Kidney epithelial cell (primary cell): Measurements from ENCODE around the gene OPRD1. TPM values are rescaled to one million over a fixed set of nuclear protein-coding genes. Genes with fewer than 3 reads are reported as not detected.
A peak's percentile ranks its signal among the peaks of the same experiment; 100 is the strongest.

Experiments
- DNase-seq: peaks from one replicate; pipeline ENCODE4 v3.0.0-alpha.2; 2010; ENCODE audit warnings: low read depth
- H3K27me3 ChIP-seq: 2 replicates; pipeline ENCODE4 v1.6.0; 2011; ENCODE audit warnings: low read length; ENCODE audit not compliant: control insufficient read depth, insufficient read depth
- H3K36me3 ChIP-seq: 2 replicates; pipeline ENCODE4 v1.5.1; 2011; ENCODE audit warnings: low read length; ENCODE audit not compliant: control insufficient read depth, insufficient read depth
- H3K4me3 ChIP-seq: 2 replicates; pipeline ENCODE4 v1.5.1; 2011; ENCODE audit warnings: low read depth, mild to moderate bottlenecking, control low read depth, low read length
- total RNA-seq: library from RNA; depleted of rRNA; stranded (reverse); fragments of >200 nt; gene quantifications from 2 replicates; pipeline ENCODE4 v1.2.3, GENCODE V29; 2015
- TF ChIP-seq, protein P1 (sequence below): IDR thresholded peaks from 2 replicates; pipeline ENCODE4 v1.5.1; 2011; ENCODE audit warnings: mild to moderate bottlenecking, moderate library complexity, low read length, control low read depth, inconsistent platforms; ENCODE audit not compliant: insufficient read depth, poor library complexity, severe bottlenecking

The OPRD1 gene
- total RNA-seq, 1 donor from 2014 or later: 0.21 TPM

DNA sequence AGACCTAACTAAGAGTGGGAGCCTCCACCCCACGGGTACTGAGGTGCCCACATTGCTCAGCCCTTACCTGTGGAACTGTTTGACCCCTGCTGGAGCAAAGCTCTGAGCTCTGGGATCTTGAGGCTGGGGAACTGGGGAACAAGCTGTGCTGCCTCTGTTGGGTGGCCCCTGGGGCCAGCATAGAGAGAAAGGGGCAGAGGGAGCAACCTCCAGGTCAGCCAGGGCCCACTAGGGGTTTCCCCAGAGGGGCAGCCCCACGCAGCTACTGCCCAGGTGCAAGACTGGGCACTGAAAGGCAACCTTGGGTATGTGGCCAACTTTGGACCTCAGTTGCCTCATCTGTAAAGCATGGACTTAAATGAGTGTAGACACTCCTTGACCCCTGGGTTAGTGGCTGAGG lies 78.9 kb downstream of the OPRD1 start:
- no peaks in the 10 kb centered on the region for H3K36me3 ChIP-seq
- DNase-seq: no peak
- H3K27me3 ChIP-seq: no peaks in the 10 kb centered on the region
- TF ChIP-seq, protein P1, sequence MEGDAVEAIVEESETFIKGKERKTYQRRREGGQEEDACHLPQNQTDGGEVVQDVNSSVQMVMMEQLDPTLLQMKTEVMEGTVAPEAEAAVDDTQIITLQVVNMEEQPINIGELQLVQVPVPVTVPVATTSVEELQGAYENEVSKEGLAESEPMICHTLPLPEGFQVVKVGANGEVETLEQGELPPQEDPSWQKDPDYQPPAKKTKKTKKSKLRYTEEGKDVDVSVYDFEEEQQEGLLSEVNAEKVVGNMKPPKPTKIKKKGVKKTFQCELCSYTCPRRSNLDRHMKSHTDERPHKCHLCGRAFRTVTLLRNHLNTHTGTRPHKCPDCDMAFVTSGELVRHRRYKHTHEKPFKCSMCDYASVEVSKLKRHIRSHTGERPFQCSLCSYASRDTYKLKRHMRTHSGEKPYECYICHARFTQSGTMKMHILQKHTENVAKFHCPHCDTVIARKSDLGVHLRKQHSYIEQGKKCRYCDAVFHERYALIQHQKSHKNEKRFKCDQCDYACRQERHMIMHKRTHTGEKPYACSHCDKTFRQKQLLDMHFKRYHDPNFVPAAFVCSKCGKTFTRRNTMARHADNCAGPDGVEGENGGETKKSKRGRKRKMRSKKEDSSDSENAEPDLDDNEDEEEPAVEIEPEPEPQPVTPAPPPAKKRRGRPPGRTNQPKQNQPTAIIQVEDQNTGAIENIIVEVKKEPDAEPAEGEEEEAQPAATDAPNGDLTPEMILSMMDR: no peak
- no peak overlapping the region for H3K4me3 ChIP-seq

DNA sequence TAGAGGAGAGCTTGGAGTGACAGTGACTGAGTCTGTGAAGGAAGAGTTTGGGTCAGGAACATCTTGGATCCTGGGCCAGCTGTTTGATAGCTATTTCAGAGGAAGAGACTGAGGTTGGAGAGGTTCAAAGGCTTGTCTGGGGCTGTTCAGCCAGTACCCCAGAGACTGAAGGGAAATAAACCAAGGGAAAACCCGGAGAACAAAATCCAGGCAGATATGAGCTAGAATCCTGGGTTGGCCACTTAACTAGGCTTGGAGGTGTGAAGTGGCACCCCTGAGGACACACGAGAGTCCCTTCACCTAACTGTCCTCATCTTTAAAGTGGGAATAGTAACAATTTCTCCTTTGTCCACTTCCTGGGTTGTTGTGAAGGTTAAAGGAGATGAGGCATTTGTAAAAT lies 79.3 kb downstream of the OPRD1 start:
- TF ChIP-seq, protein P1: no peak

DNA sequence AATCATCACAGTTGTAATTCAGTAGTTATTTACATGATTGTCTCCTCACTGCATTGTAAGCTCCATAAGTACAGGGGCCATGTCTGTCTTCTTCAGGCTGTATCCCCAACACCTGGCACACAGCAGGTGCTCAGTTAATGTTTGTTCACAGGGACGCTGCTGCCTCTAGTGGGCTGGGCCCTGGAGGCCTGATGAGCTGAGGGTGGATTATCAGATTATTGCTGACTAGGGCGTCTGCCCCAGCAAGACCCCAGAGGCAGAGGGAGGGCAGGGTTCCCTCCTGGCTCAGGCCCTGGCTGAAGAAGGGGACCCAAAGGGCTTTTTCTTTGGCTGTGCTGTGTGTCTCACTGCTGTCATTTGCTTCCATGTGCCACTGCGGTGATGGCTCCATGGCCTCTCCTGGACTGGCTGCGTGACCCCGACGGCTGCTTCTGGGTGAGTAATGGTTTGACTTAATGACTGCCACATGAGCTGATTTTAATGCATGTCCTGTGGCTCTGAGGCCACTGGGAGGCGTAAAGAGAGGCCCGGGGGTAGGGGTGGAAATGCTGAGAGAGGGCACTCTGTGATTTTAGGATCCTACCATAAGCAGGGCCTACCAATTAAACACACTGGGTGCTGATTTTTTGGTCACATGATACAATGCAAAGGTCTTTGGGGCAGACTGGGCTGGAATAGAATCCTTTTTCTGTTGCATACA lies 81.6 kb downstream of the OPRD1 start:
- TF ChIP-seq, protein P1: peak; percentile 31
- H3K4me3 ChIP-seq: no peak overlapping the region
- no peak for DNase-seq

More for the DNA sequence above, 79.3 kb downstream of the OPRD1 start:
- no peak for DNase-seq
- Histone ChIP-seq H3K27me3 (no peaks in the 10 kb centered on the region), H3K36me3 (no peaks in the 10 kb centered on the region), H3K4me3 (no peak overlapping the region)

DNA sequence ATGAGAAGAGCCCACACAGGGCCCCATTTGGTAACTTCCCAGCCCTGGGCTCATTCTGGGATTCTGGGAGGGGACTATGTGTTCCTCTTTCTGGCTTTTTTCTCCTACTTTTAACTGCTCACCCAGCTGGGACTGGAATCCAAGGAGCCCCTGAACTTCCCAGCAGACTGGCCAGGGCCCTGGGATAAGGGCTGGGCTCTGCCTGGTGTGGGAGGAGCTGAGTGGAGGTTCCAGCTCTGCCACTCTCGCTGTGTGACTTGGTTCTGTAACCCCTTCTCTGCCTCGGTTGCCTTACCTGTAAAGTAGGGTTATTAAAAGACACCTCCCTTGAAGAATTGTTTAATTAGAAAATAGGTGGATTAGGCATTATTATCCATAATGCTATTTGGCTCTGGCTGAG lies 82.8 kb downstream of the OPRD1 start:
- DNase-seq: no peak

More for the DNA sequence above, 81.6 kb downstream of the OPRD1 start:
- Histone ChIP-seq H3K27me3 (no peaks in the 10 kb centered on the region), H3K36me3 (no peaks in the 10 kb centered on the region)

DNA sequence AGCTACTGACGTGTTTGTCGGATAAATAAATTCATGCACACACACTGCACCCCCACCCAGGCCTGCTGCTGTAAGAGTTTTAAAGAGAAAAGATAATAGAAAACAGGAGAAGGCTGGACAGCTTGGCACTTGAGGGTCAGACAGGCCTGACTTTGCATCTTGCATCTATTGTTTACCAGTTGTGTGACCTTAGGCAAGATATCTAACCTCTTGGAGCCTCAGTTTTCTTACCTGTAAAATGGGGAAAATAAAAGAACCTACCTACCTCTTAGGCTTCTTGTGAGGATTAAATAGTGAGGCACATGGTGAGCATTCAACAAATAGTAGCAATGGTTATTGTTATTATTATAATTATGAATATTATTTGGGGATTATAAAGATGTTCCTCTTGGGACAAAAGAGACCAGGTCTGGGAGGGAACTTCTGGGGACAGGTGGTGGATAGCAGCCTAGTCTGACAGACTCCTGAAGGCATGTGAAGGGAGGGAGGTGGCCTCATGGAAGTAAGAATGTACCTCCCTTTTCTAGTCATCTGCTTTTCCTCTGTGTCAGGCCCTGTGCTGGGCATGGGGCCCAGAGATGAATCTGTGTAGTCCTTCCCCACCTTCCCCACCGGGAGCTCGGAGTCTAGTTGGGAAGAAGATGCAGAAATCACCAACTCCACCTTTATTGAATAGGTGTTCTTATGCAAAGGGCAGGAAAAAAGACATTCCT lies 84.1 kb downstream of the OPRD1 start:
- no peak for DNase-seq
- TF ChIP-seq, protein P1: no peak
- H3K4me3 ChIP-seq: no peak overlapping the region
- H3K27me3 ChIP-seq: no peaks in the 10 kb centered on the region
- no peaks in the 10 kb centered on the region for H3K36me3 ChIP-seq

More for the DNA sequence above, 82.8 kb downstream of the OPRD1 start:
- no peak overlapping the region for H3K4me3 ChIP-seq
- TF ChIP-seq, protein P1: no peak
- H3K27me3 ChIP-seq: no peaks in the 10 kb centered on the region
- H3K36me3 ChIP-seq: no peaks in the 10 kb centered on the region
